ENCODE measurements around the gene SGSM1. TPM values are rescaled to one million over a fixed set of nuclear protein-coding genes. Genes with fewer than 3 reads are reported as not detected.

The SGSM1 gene
- total RNA-seq, 2 donors from 2014 or later: 0.19 to 0.20 TPM

GRCh38 chr22:24950272-24950902 lies 144.4 kb downstream of the SGSM1 start:
- peaks cover 0 to 4% of the 10 kb centered on the region in 2 donors for H3K36me3 Mint-ChIP-seq
- ATAC-seq: no peak

GRCh38 chr22:24951942-24952836 lies 146.2 kb downstream of the SGSM1 start, which contains the start of gene KIAA1671:
Gene KIAA1671 (plus strand): TSS chr22:24952716. CDS start chr22:25028000, 75,284 bp downstream.
- H3K27ac Mint-ChIP-seq: peak within 1 kb of the TSS in 1 of 2 donors; percentile 66
- no peaks in the 10 kb centered on the region for H3K9me3 Mint-ChIP-seq
- DNase-seq (ENCODE audit: low spot score in 2 of 2): peak; percentile 82 to 95
- H3K36me3 Mint-ChIP-seq: peaks cover 0 to 4% of the 10 kb centered on the region in 2 donors
- ATAC-seq: peak; percentile 94 to 98

More at GRCh38 chr22:24950272-24950902, 144.4 kb downstream of the SGSM1 start:
- no peaks in the 10 kb centered on the region for H3K9me3 Mint-ChIP-seq
- no peak overlapping the region for H3K27ac Mint-ChIP-seq
- DNase-seq (ENCODE audit: low spot score in 2 of 2): no peak

GRCh38 chr22:24952837-24953383 lies 146.9 kb downstream of the SGSM1 start:
- Mint-ChIP-seq H3K9me3 (no peaks in the 10 kb centered on the region), H3K27ac (no peak overlapping the region), H3K36me3 (peaks cover 0 to 4% of the 10 kb centered on the region in 2 donors)
- ATAC-seq (no peak), DNase-seq (ENCODE audit: low spot score in 2 of 2) (no peak)

- peaks cover 0 to 4% of the 10 kb centered on the region in 2 donors for H3K36me3 Mint-ChIP-seq
- no peak overlapping the region for H3K27ac Mint-ChIP-seq
- DNase-seq (ENCODE audit: low spot score in 2 of 2) (no peak), ATAC-seq (no peak)
- no peaks in the 10 kb centered on the region for H3K9me3 Mint-ChIP-seq
Observed at GRCh38 chr22:24953384-24954113, 147.5 kb downstream of the SGSM1 start.

- Mint-ChIP-seq H3K9me3 (no peaks in the 10 kb centered on the region), H3K27ac (no peak overlapping the region), H3K36me3 (peaks cover 0 to 4% of the 10 kb centered on the region in 2 donors)
- ATAC-seq (no peak), DNase-seq (ENCODE audit: low spot score in 2 of 2) (no peak)
Observed at GRCh38 chr22:24954114-24954463, 148.1 kb downstream of the SGSM1 start.

GRCh38 chr22:24954856-24955255 lies 148.8 kb downstream of the SGSM1 start:
- DNase-seq (ENCODE audit: low spot score in 2 of 2): no peak
- ATAC-seq: no peak
- no peak overlapping the region for H3K27ac Mint-ChIP-seq
- no peaks in the 10 kb centered on the region for H3K9me3 Mint-ChIP-seq
- peaks cover 0 to 4% of the 10 kb centered on the region in 2 donors for H3K36me3 Mint-ChIP-seq

- Mint-ChIP-seq H3K9me3 (no peaks in the 10 kb centered on the region), H3K27ac (no peak overlapping the region)
Observed at GRCh38 chr22:24957043-24957442, 151.0 kb downstream of the SGSM1 start.

GRCh38 chr22:24961217-24961844 lies 155.3 kb downstream of the SGSM1 start:
- no peaks in the 10 kb centered on the region for H3K9me3 Mint-ChIP-seq
- no peak for DNase-seq (ENCODE audit: low spot score in 2 of 2)
- ATAC-seq: no peak
- H3K27ac Mint-ChIP-seq: peak overlapping the region in 1 of 2 donors; percentile 44
- no peaks in the 10 kb centered on the region for H3K36me3 Mint-ChIP-seq

More at GRCh38 chr22:24957043-24957442, 151.0 kb downstream of the SGSM1 start:
- ATAC-seq: no peak
- H3K36me3 Mint-ChIP-seq: peaks cover 0 to 4% of the 10 kb centered on the region in 2 donors
- no peak for DNase-seq (ENCODE audit: low spot score in 2 of 2)

- Mint-ChIP-seq H3K36me3 (no peaks in the 10 kb centered on the region), H3K27ac (no peak overlapping the region), H3K9me3 (no peaks in the 10 kb centered on the region)
- ATAC-seq (no peak), DNase-seq (ENCODE audit: low spot score in 2 of 2) (no peak)
Observed at GRCh38 chr22:24962094-24962493, 156.1 kb downstream of the SGSM1 start.

GRCh38 chr22:24962835-24963234 lies 156.8 kb downstream of the SGSM1 start:
- H3K9me3 Mint-ChIP-seq: no peaks in the 10 kb centered on the region
- DNase-seq (ENCODE audit: low spot score in 2 of 2): no peak
- H3K36me3 Mint-ChIP-seq: no peaks in the 10 kb centered on the region
- H3K27ac Mint-ChIP-seq: no peak overlapping the region
- no peak for ATAC-seq

- H3K9me3 Mint-ChIP-seq: no peaks in the 10 kb centered on the region
- no peaks in the 10 kb centered on the region for H3K36me3 Mint-ChIP-seq
- no peak for ATAC-seq
- DNase-seq (ENCODE audit: low spot score in 2 of 2): no peak
- H3K27ac Mint-ChIP-seq: no peak overlapping the region
Observed at GRCh38 chr22:24964441-24964840, 158.4 kb downstream of the SGSM1 start.

GRCh38 chr22:24965822-24966626 lies 160.0 kb downstream of the SGSM1 start:
- ATAC-seq: no peak
- Mint-ChIP-seq H3K27ac (peak overlapping the region in 1 of 2 donors; percentile 22), H3K36me3 (no peaks in the 10 kb centered on the region), H3K9me3 (no peaks in the 10 kb centered on the region)
- no peak for DNase-seq (ENCODE audit: low spot score in 2 of 2)

- ATAC-seq (no peak), DNase-seq (ENCODE audit: low spot score in 2 of 2) (no peak)
- Mint-ChIP-seq H3K36me3 (no peaks in the 10 kb centered on the region), H3K9me3 (no peaks in the 10 kb centered on the region), H3K27ac (no peak overlapping the region)
Observed at GRCh38 chr22:24968066-24968561, 162.1 kb downstream of the SGSM1 start.

GRCh38 chr22:24969560-24970301 lies 163.7 kb downstream of the SGSM1 start:
- ATAC-seq (no peak), DNase-seq (ENCODE audit: low spot score in 2 of 2) (no peak)
- H3K36me3 Mint-ChIP-seq: no peaks in the 10 kb centered on the region
- no peak overlapping the region for H3K27ac Mint-ChIP-seq
- no peaks in the 10 kb centered on the region for H3K9me3 Mint-ChIP-seq

- DNase-seq (ENCODE audit: low spot score in 2 of 2) (no peak), ATAC-seq (no peak)
- Mint-ChIP-seq H3K27ac (no peak overlapping the region), H3K9me3 (no peaks in the 10 kb centered on the region), H3K36me3 (no peaks in the 10 kb centered on the region)
Observed at GRCh38 chr22:24972369-24972768, 166.4 kb downstream of the SGSM1 start.

Data from activated naive CD4-positive, alpha-beta T cell treated with anti-CD3 and anti-CD28 coated beads, Interleukin-2, amount 50 U/mL, for 72 hours (primary cell).